SK-N-MC (cell line): ENCODE results near the gene HPS4.

Experiments
- EZH2 ChIP-seq: fragments of 200-600 bp; sonication (generic); IDR thresholded peaks from one replicate; pipeline ENCODE4 v1.6.1; 2017; ENCODE audit warnings: antibody characterized with exemption
- FOXP2 ChIP-seq: optimal IDR thresholded peaks from 2 replicates; pipeline ENCODE3; 2011; ENCODE audit warnings: mild to moderate bottlenecking, moderate library complexity; ENCODE audit not compliant: insufficient read depth; ENCODE audit errors: extremely low read length, control extremely low read depth

DNA sequence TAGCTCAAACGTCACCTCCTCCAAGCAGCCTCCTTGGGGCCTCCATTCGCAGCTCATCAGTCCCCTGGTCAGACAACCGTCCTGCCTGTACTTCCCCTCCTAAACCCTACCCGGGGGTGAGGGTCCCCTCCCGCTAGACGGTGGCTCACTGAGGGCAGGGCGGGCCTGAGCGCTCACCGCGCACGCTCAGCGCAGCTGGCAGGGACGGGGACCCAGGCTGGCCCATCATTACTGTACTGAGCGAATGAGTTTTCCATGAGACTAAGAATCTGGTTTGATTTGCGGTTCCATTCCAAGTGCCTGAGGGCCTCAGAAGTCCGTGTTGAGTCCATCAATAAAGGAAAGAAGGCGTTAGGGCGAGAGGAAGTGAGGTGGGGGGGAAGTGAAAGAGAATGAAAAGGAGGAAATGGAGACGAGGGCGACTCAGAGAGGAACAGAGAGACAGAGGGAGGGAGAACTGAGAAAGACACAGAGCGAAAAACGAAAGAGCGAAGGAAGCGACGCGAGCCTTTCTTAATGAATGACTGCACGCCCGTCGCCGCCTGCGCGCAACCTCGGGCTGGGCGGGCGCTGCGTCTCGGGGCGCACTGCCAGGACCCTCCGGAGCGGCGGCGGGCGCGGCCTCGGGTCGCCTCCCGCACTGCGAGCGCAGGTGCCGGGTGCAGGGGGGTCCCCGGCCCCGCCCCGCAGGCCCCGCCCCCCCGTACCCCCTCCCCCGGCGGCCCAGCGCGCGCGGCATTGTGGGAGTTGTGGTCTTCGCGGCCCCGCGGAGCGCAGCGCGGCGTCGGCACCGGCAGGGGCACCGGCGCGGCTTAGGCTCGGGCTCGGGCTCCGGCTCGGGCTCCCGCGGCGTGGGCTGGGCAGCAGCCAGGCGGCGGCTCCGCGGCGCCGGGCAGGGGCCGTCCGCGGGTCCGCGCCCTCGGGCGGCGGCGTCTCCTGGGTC is 54.8 kb downstream of the HPS4 start, which contains the start of gene ASPHD2:
- no peak for TF ChIP-seq FOXP2
- no peak for TF ChIP-seq EZH2
